HG02870 (cell line): Measurements from ENCODE around the gene LCN6.
"Not testable (repeated sequence)": the region's sequence is repeated elsewhere in the genome, so short reads cannot be mapped to it uniquely, and the experiment has no call there.

Experiments used
- ATAC-seq: cut with Tn5 transposase; IDR thresholded peaks from one replicate; pipeline ENCODE4 v1.9.1; 2021; ENCODE audit warnings: mild to moderate bottlenecking, moderate library complexity; ENCODE audit not compliant: unreplicated experiment

The LCN6 gene

GRCh38 chr9:136784249-136784996, 36.1 kb upstream of the LCN6 start:
- no peak for ATAC-seq

- ATAC-seq, result no peak
These were observed 34.1 kb upstream of the LCN6 start for GRCh38 chr9:136782452-136782851.

GRCh38 chr9:136779808-136780207, 31.5 kb upstream of the LCN6 start:
- no peak for ATAC-seq

GRCh38 chr9:136777359-136777758, 29.0 kb upstream of the LCN6 start:
- no peak for ATAC-seq

- ATAC-seq, result no peak
These were observed 28.6 kb upstream of the LCN6 start for GRCh38 chr9:136776947-136777346.

- no peak for ATAC-seq
These were observed 26.9 kb upstream of the LCN6 start for GRCh38 chr9:136775191-136775590.

- ATAC-seq, result no peak
These were observed 26.2 kb upstream of the LCN6 start for GRCh38 chr9:136774416-136775045.

- ATAC-seq, result no peak
These were observed 25.2 kb upstream of the LCN6 start for GRCh38 chr9:136773386-136774044.

GRCh38 chr9:136771907-136772415, 23.6 kb upstream of the LCN6 start:
- no peak for ATAC-seq

GRCh38 chr9:136769710-136770191, 21.4 kb upstream of the LCN6 start:
- no peak for ATAC-seq

GRCh38 chr9:136766410-136767120, 18.2 kb upstream of the LCN6 start:
- ATAC-seq, result not testable (repeated sequence)

- ATAC-seq, result peak; percentile 56
These were observed 17.6 kb upstream of the LCN6 start for GRCh38 chr9:136765745-136766409.

GRCh38 chr9:136765041-136765440, 16.7 kb upstream of the LCN6 start:
- no peak for ATAC-seq

- ATAC-seq, result no peak
These were observed 16.1 kb upstream of the LCN6 start, which contains the start of gene LCN15 for GRCh38 chr9:136764301-136764891. Gene LCN15 (minus strand): TSS chr9:136764518. CDS start chr9:136764488, 30 bp downstream.

- no peak for ATAC-seq
These were observed 15.3 kb upstream of the LCN6 start for GRCh38 chr9:136763649-136764035.

GRCh38 chr9:136762915-136763648, 14.8 kb upstream of the LCN6 start:
- ATAC-seq, result no peak

GRCh38 chr9:136762221-136762691, 13.9 kb upstream of the LCN6 start:
- no peak for ATAC-seq

GRCh38 chr9:136761545-136761981, 13.2 kb upstream of the LCN6 start:
- ATAC-seq, result no peak
